ENCODE results near the gene KCNJ12.
A peak's percentile ranks its signal among the peaks of the same experiment; 100 is the strongest.

KCNJ12 gene

GRCh38 chr17:21357281-21357680 lies 18.9 kb upstream of the KCNJ12 start:
- TF ChIP-seq, protein P1, sequence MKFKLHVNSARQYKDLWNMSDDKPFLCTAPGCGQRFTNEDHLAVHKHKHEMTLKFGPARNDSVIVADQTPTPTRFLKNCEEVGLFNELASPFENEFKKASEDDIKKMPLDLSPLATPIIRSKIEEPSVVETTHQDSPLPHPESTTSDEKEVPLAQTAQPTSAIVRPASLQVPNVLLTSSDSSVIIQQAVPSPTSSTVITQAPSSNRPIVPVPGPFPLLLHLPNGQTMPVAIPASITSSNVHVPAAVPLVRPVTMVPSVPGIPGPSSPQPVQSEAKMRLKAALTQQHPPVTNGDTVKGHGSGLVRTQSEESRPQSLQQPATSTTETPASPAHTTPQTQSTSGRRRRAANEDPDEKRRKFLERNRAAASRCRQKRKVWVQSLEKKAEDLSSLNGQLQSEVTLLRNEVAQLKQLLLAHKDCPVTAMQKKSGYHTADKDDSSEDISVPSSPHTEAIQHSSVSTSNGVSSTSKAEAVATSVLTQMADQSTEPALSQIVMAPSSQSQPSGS (tag by site-specific recombination; IDR thresholded peaks at IDR 0.05; ENCODE audit: low read depth) = no peak
- TF ChIP-seq ZSCAN16 (tag by site-specific recombination; IDR thresholded peaks at IDR 0.05) (no peak), ZNF354C (tag by site-specific recombination; IDR thresholded peaks at IDR 0.05; ENCODE audit: borderline replicate concordance, low read depth) (no peak), ZNF837 (tag by site-specific recombination; IDR thresholded peaks at IDR 0.05) (no peak), ZNF544 (tag by site-specific recombination; IDR thresholded peaks at IDR 0.05) (no peak), ZNF248 (tag by site-specific recombination; IDR thresholded peaks at IDR 0.05) (no peak), ZBTB20 (tag by site-specific recombination; IDR thresholded peaks at IDR 0.05) (no peak), ZNF394 (tag by site-specific recombination; IDR thresholded peaks at IDR 0.05; ENCODE audit: borderline replicate concordance) (no peak), ZBTB10 (tag by site-specific recombination; IDR thresholded peaks at IDR 0.05) (no peak), ZBTB21 (tag by site-specific recombination; IDR thresholded peaks at IDR 0.05) (no peak), ZNF514 (tag by site-specific recombination; IDR thresholded peaks at IDR 0.05) (no peak)
- no peaks in the 10 kb centered on the region for H3K36me3 ChIP-seq (ENCODE audit: control insufficient read depth in 2 of 2, insufficient read depth in 1 of 2, low read length in 2 of 2)
- peaks cover 4% of the 10 kb centered on the region; the same call in 1 of the 2 replicates for H3K4me1 ChIP-seq (ENCODE audit: control insufficient read depth, insufficient read depth, low read length)
- ChIA-PET POLR2A (no interaction called here), CTCF (interaction anchor here (0.7 kb wide), 2 partner anchors 118 to 258 kb away, joined by 4 read pairs; no protein-coding TSS in a partner anchor)
- H3K27ac ChIP-seq (ENCODE audit: extremely low read depth, low read depth, low read length) = no peak overlapping the region
- no peak overlapping the region for H3K4me3 ChIP-seq (ENCODE audit: low read depth, low read length)
- no peaks in the 10 kb centered on the region for H3K9me3 ChIP-seq (ENCODE audit: control insufficient read depth, insufficient read depth, low read depth, low read length)

DNA sequence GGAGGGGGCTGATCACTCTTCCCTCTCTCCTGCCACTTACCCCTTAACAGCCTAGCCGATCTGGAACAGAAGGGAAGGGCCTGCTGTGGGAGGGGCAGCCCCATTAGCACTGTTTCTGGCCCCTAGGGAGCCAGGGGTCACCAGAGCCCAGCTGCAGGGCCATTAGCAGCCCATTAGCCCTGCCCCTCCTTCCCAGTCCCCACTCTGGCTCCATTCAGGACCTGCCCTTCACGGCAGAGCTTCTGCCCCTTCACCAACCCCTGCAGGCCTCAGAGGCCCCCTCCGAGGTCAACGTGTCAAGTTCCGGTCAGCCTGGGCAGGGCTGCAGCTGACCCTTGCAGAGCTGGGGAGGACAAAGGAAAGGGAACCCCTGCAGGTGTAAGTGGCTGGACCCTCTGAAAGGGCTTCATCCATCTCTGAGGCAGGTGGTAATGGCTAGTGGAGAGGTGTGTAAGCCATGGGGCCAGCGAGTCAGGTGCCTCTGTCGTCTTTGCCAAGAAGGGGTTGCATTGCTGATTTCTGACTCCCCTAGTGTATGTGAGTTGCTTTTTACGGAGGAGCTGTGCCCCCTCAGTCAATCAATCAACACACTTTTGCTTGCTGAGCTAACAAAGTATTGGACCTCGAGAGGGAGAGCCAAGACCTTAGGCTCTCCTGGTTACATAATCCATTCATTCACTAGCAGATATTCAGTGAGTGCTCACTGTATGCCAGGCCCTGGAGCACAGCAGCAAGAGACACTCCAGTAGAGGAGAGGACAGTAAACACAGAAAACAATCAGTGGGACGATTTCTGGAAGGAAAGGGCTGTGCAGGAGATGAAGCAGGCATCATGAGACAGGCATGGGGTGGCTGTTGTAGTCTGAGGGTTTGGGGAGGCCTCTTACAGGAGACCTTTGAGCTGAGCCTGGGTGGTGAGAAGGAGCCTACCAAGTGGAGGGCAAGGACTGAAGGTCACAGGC lies 18.2 kb upstream of the KCNJ12 start:
- peaks cover 4% of the 10 kb centered on the region; the same call in 1 of the 2 replicates for H3K4me1 ChIP-seq (ENCODE audit: control insufficient read depth, insufficient read depth, low read length)
- no peak overlapping the region for H3K27ac ChIP-seq (ENCODE audit: extremely low read depth, low read depth, low read length)
- no peak overlapping the region for H3K4me3 ChIP-seq (ENCODE audit: low read depth, low read length)
- ChIA-PET POLR2A (interaction anchor here (0.7 kb wide), 1 partner anchor 124 kb away, joined by 8 read pairs; no protein-coding TSS in a partner anchor), CTCF (interaction anchor here (0.7 to 1.6 kb wide), 3 partner anchors 17 to 258 kb away, joined by 4 read pairs; no protein-coding TSS in a partner anchor)
- H3K9me3 ChIP-seq (ENCODE audit: control insufficient read depth, insufficient read depth, low read depth, low read length) = no peaks in the 10 kb centered on the region
- H3K36me3 ChIP-seq (ENCODE audit: control insufficient read depth in 2 of 2, insufficient read depth in 1 of 2, low read length in 2 of 2) = no peaks in the 10 kb centered on the region
- no peak for TF ChIP-seq ZNF426 (tag by site-specific recombination; IDR thresholded peaks at IDR 0.05)
- peak; percentile 81 for TF ChIP-seq KLF17 (tag by site-specific recombination; IDR thresholded peaks at IDR 0.05)
